ENCODE data around the gene ROR2.

Gene ROR2

GRCh38 chr9:91948597-91949391 is 1.2 kb downstream of the ROR2 start:
- H3K4me3 ChIP-seq (ENCODE audit: low read depth, low read length) = no peak overlapping the region
- no peak for TF ChIP-seq CTCF (IDR thresholded peaks at IDR 0.05; ENCODE audit: borderline replicate concordance, insufficient read depth, low read depth, low read length)

GRCh38 chr9:91948101-91948596 is 1.9 kb downstream of the ROR2 start:
- H3K4me3 ChIP-seq (ENCODE audit: low read depth, low read length) = no peak overlapping the region
- TF ChIP-seq CTCF (IDR thresholded peaks at IDR 0.05; ENCODE audit: borderline replicate concordance, insufficient read depth, low read depth, low read length) = no peak

GRCh38 chr9:91946653-91947488 is 3.2 kb downstream of the ROR2 start:
- no peak overlapping the region for H3K4me3 ChIP-seq (ENCODE audit: low read depth, low read length)
- TF ChIP-seq CTCF (IDR thresholded peaks at IDR 0.05; ENCODE audit: borderline replicate concordance, insufficient read depth, low read depth, low read length) = no peak

- no peak overlapping the region for H3K4me3 ChIP-seq (ENCODE audit: low read depth, low read length)
- no peak for TF ChIP-seq CTCF (IDR thresholded peaks at IDR 0.05; ENCODE audit: borderline replicate concordance, insufficient read depth, low read depth, low read length)
These were observed 3.8 kb downstream of the ROR2 start for GRCh38 chr9:91946196-91946595.

- TF ChIP-seq CTCF (IDR thresholded peaks at IDR 0.05; ENCODE audit: borderline replicate concordance, insufficient read depth, low read depth, low read length) = no peak
- no peak overlapping the region for H3K4me3 ChIP-seq (ENCODE audit: low read depth, low read length)
These were observed 4.5 kb downstream of the ROR2 start for GRCh38 chr9:91945277-91946085.

- no peak for TF ChIP-seq CTCF (IDR thresholded peaks at IDR 0.05; ENCODE audit: borderline replicate concordance, insufficient read depth, low read depth, low read length)
- H3K4me3 ChIP-seq (ENCODE audit: low read depth, low read length) = no peak overlapping the region
These were observed 5.3 kb downstream of the ROR2 start for GRCh38 chr9:91944711-91945110.

All from GM12875 (cell line).